Tibial nerve (tissue), 3 donors: Measurements from ENCODE around the gene OR5D18.

Source experiments
- CTCF ChIP-seq, 5 experiments: fragments of 200-600 bp in 3 of 5; fragments of 450-650 bp in 2 of 5; sonication (generic) in 3 of 5; IDR thresholded peaks; one replicate each; pipeline ENCODE4 v1.5.1; 2016 to 2019; ENCODE audit warnings: antibody characterized with exemption in 5 of 5, mild to moderate bottlenecking in 3 of 5, moderate library complexity in 2 of 5
- POLR2A ChIP-seq, 2 donors: fragments of 450-650 bp; IDR thresholded peaks; one replicate each; pipeline ENCODE4 v1.6.1; 2017; ENCODE audit warnings: antibody characterized with exemption in 2 of 2, mild to moderate bottlenecking in 2 of 2, moderate library complexity in 2 of 2

GRCh38 chr11:55826919-55827318, 7.5 kb downstream of the OR5D18 start, which contains the start of gene OR5L2:
- TF ChIP-seq CTCF (IDR thresholded peaks at IDR 0.05) (no peak), POLR2A (IDR thresholded peaks at IDR 0.05) (no peak)
